HEK293 (cell line): ENCODE results near the gene TMEM140.

Source experiments
- CTCF ChIA-PET: fragments of 350-600 bp; formaldehyde crosslinking; extraction: SDS; loops from one replicate; lab custom pipeline; 2021; ENCODE audit warnings: antibody characterized with exemption; lab: Yijun Ruan, JAX
- POLR2A ChIA-PET: fragments of 300-600 bp; formaldehyde crosslinking; extraction: SDS; loops from one replicate; lab custom pipeline; 2020; ENCODE audit warnings: antibody characterized with exemption, inconsistent platforms; lab: Yijun Ruan, JAX
- H3K27ac ChIP-seq: fragments of 200-500 bp; sonication (Bioruptor generic); 2 replicates; pipeline ENCODE4 v1.5.1; 2014; ENCODE audit warnings: low read depth, low read length, control low read depth, inconsistent platforms; ENCODE audit errors: extremely low read depth
- H3K36me3 ChIP-seq, 2 experiments: fragments of 200-500 bp in 1 of 2; sonication (Bioruptor generic) in 1 of 2; 1 replicate in 1 of 2; 2 replicates in 1 of 2; pipeline ENCODE4 v1.5.1; 2014 to 2017; ENCODE audit warnings: inconsistent platforms in 2 of 2, low read length in 2 of 2; ENCODE audit not compliant: control insufficient read depth in 2 of 2, insufficient read depth in 1 of 2
- H3K4me1 ChIP-seq: fragments of 200-500 bp; sonication (Bioruptor generic); 2 replicates; pipeline ENCODE4 v1.5.1; 2014; ENCODE audit warnings: mild to moderate bottlenecking, low read length, inconsistent platforms; ENCODE audit not compliant: control insufficient read depth, insufficient read depth
- H3K4me3 ChIP-seq: 2 replicates; pipeline ENCODE4 v1.5.1; 2011; ENCODE audit warnings: low read depth, mild to moderate bottlenecking, control low read depth, low read length, moderate library complexity
- H3K9me3 ChIP-seq: fragments of 200-500 bp; sonication (Bioruptor generic); 2 replicates; pipeline ENCODE4 v1.5.1; 2014; ENCODE audit warnings: low read depth, low read length, inconsistent platforms; ENCODE audit not compliant: control insufficient read depth, insufficient read depth
- AEBP2 ChIP-seq: fragments of 450-650 bp; formaldehyde crosslinking; IDR thresholded peaks from 2 replicates; pipeline ENCODE4 v1.5.1; 2016; ENCODE audit warnings: missing biosample characterization, missing genetic modification characterization, borderline replicate concordance
- IKZF3 ChIP-seq: fragments of 450-650 bp; IDR thresholded peaks from 2 replicates; pipeline ENCODE4 v1.5.0; 2018; ENCODE audit warnings: missing biosample characterization, mild to moderate bottlenecking, missing genetic modification characterization, moderate library complexity
- SALL2 ChIP-seq: fragments of 450-650 bp; formaldehyde crosslinking; IDR thresholded peaks from 2 replicates; pipeline ENCODE4 v1.5.0; 2017; ENCODE audit warnings: missing biosample characterization, mild to moderate bottlenecking, missing genetic modification characterization, borderline replicate concordance
- SP2 ChIP-seq: fragments of 450-650 bp; formaldehyde crosslinking; IDR thresholded peaks from 2 replicates; pipeline ENCODE4 v1.5.1; 2016; ENCODE audit warnings: missing biosample characterization, missing genetic modification characterization
- ZBTB48 ChIP-seq: fragments of 450-650 bp; formaldehyde crosslinking; IDR thresholded peaks from 2 replicates; pipeline ENCODE4 v1.5.1; 2016; ENCODE audit warnings: missing biosample characterization, missing genetic modification characterization
- ZBTB8A ChIP-seq: fragments of 450-650 bp; formaldehyde crosslinking; IDR thresholded peaks from 2 replicates; pipeline ENCODE4 v1.5.1; 2016; ENCODE audit warnings: missing biosample characterization, missing genetic modification characterization
- ZNF112 ChIP-seq: fragments of 450-650 bp; formaldehyde crosslinking; IDR thresholded peaks from 2 replicates; pipeline ENCODE4 v1.5.0; 2017; ENCODE audit warnings: missing biosample characterization, missing genetic modification characterization
- ZNF211 ChIP-seq: fragments of 450-650 bp; formaldehyde crosslinking; IDR thresholded peaks from 2 replicates; pipeline ENCODE4 v1.5.1; 2016; ENCODE audit warnings: low read depth, missing biosample characterization, missing genetic modification characterization
- ZNF248 ChIP-seq: fragments of 450-650 bp; formaldehyde crosslinking; IDR thresholded peaks from 2 replicates; pipeline ENCODE4 v1.5.1; 2017; ENCODE audit warnings: missing biosample characterization, missing genetic modification characterization
- ZNF26 ChIP-seq: fragments of 450-650 bp; formaldehyde crosslinking; IDR thresholded peaks from 2 replicates; pipeline ENCODE4 v1.5.1; 2016; ENCODE audit warnings: missing biosample characterization, missing genetic modification characterization
- ZNF274 ChIP-seq, 2 experiments: fragments of 200-500 bp in 1 of 2; fragments of 450-650 bp in 1 of 2; sonication (Bioruptor generic) in 1 of 2; formaldehyde crosslinking in 1 of 2; IDR thresholded peaks; 2 replicates each; pipeline versions ENCODE4 v1.5.1 to v1.6.1; 2014 to 2016; ENCODE audit warnings: borderline replicate concordance in 1 of 2, inconsistent platforms in 1 of 2, low read length in 1 of 2, missing biosample characterization in 1 of 2, missing genetic modification characterization in 1 of 2
- ZNF391 ChIP-seq: fragments of 450-650 bp; formaldehyde crosslinking; IDR thresholded peaks from 2 replicates; pipeline ENCODE4 v1.5.1; 2016; ENCODE audit warnings: low read depth, missing biosample characterization, missing genetic modification characterization, borderline replicate concordance
- ZNF426 ChIP-seq: fragments of 450-650 bp; formaldehyde crosslinking; IDR thresholded peaks from 2 replicates; pipeline ENCODE4 v1.5.1; 2017; ENCODE audit warnings: missing biosample characterization, missing genetic modification characterization, mild to moderate bottlenecking, inconsistent platforms, moderate library complexity
- ZNF518A ChIP-seq: fragments of 450-650 bp; formaldehyde crosslinking; conservative IDR thresholded peaks from 2 replicates; pipeline ENCODE4 v1.5.1; 2016; ENCODE audit warnings: low read depth, missing biosample characterization, missing genetic modification characterization
- ZNF530 ChIP-seq: fragments of 450-650 bp; formaldehyde crosslinking; IDR thresholded peaks from 2 replicates; pipeline ENCODE4 v1.5.1; 2016; ENCODE audit warnings: low read depth, missing biosample characterization, missing genetic modification characterization
- ZNF626 ChIP-seq: fragments of 450-650 bp; sonication (Bioruptor Pico); formaldehyde crosslinking; IDR thresholded peaks from 2 replicates; pipeline ENCODE4 v1.5.1; 2018; ENCODE audit warnings: missing biosample characterization, missing genetic modification characterization, inconsistent platforms
- ZNF791 ChIP-seq: fragments of 450-650 bp; formaldehyde crosslinking; IDR thresholded peaks from 2 replicates; pipeline ENCODE4 v1.5.1; 2016; ENCODE audit warnings: missing biosample characterization, missing genetic modification characterization

TMEM140 gene

GRCh38 chr7:135168001-135168400 is 20.1 kb downstream of the TMEM140 start (continued):
- no peak for TF ChIP-seq ZNF518A
- TF ChIP-seq ZNF530 (tag by site-specific recombination), result no peak
- no peak for TF ChIP-seq ZBTB48 (tag by site-specific recombination)
- TF ChIP-seq, all 188 proteins: peak for 0

- no peaks in the 10 kb centered on the region for H3K4me1 ChIP-seq
- no peaks in the 10 kb centered on the region for H3K9me3 ChIP-seq
- ChIA-PET CTCF (interaction anchor here (0.7 to 2.5 kb wide), 3 partner anchors 17 to 479 kb away, joined by 3 to 11 read pairs (median 10); partner anchors contain the start of gene AGBL3), POLR2A (interaction anchor here (0.7 kb wide), 1 partner anchor 508 kb away, joined by 4 read pairs; no protein-coding TSS in a partner anchor)
- H3K4me3 ChIP-seq, result no peak overlapping the region
- peaks cover 0 to 52% of the 10 kb centered on the region in 2 experiments; a peak in 1 of 3 replicates for H3K36me3 ChIP-seq
- no peak overlapping the region for H3K27ac ChIP-seq
- TF ChIP-seq SP2 (tag by site-specific recombination) (no peak), ZNF274 (IDR thresholded peaks at IDR 0.05; ENCODE audit: low read length) (no peak), ZNF274 (tag by site-specific recombination; IDR thresholded peaks at IDR 0.05; ENCODE audit: borderline replicate concordance) (no peak), ZNF112 (tag by site-specific recombination) (no peak), ZNF791 (tag by site-specific recombination) (no peak), AEBP2 (tag by site-specific recombination) (no peak), ZBTB8A (tag by site-specific recombination) (no peak), ZNF248 (tag by site-specific recombination) (no peak), ZNF426 (tag by site-specific recombination) (no peak), SALL2 (no peak), ZNF26 (no peak), ZNF391 (tag by site-specific recombination) (no peak), ZNF626 (tag by site-specific recombination) (no peak), IKZF3 (no peak), ZNF211 (no peak)
Measured at GRCh38 chr7:135168489-135169140, 20.7 kb downstream of the TMEM140 start.
